Prostate gland (tissue), 2 donors: ENCODE results near the gene FBXL17. TPM values are rescaled to one million over a fixed set of nuclear protein-coding genes. Genes with fewer than 3 reads are reported as not detected.

Experiments used
- DNase-seq: peaks from one replicate; pipeline ENCODE4 v3.0.0-alpha.2; 2019; ENCODE audit warnings: low spot score
- H3K27ac ChIP-seq, 2 donors: fragments of 200-600 bp; sonication (generic); 2 replicates each; pipeline ENCODE4 v1.5.1; 2017 to 2019
- H3K27me3 ChIP-seq: fragments of 200-600 bp; sonication (generic); replicated peaks from 2 replicates; pipeline ENCODE4 v1.5.1; 2019; ENCODE audit not compliant: insufficient read depth
- H3K36me3 ChIP-seq, 2 donors: fragments of 200-600 bp; sonication (generic); 1 replicate in 1 of 2; 2 replicates in 1 of 2; pipeline versions ENCODE4 v1.5.1 to v1.8.1; 2017 to 2019
- H3K4me1 ChIP-seq: fragments of 200-600 bp; sonication (generic); replicated peaks from 2 replicates; pipeline ENCODE4 v1.5.1; 2019
- H3K4me3 ChIP-seq, 2 donors: fragments of 200-600 bp; sonication (generic); 2 replicates each; pipeline ENCODE4 v1.5.1; 2017 to 2019
- H3K9me3 ChIP-seq: fragments of 200-600 bp; sonication (generic); 2 replicates; pipeline ENCODE4 v1.5.1; 2017
- CTCF ChIP-seq, 4 experiments: fragments of 200-600 bp in 2 of 4; fragments of 450-650 bp in 2 of 4; sonication (generic) in 2 of 4; IDR thresholded peaks; 1 replicate in 3 of 4; 2 replicates in 1 of 4; pipeline ENCODE4 v1.5.1; 2016 to 2019; ENCODE audit warnings: antibody characterized with exemption in 4 of 4, mild to moderate bottlenecking in 2 of 4, moderate library complexity in 2 of 4
- POLR2A ChIP-seq: fragments of 450-650 bp; IDR thresholded peaks from one replicate; pipeline ENCODE4 v1.6.1; 2016; ENCODE audit warnings: antibody characterized with exemption, mild to moderate bottlenecking
- POLR2AphosphoS5 ChIP-seq: sonication (generic); formaldehyde crosslinking; IDR thresholded peaks from one replicate; pipeline ENCODE4 v1.6.1; 2017; ENCODE audit warnings: antibody characterized with exemption
- WGBS: methylation state at CpG from one replicate; pipeline ENCODE4 v1.1.5; 2018; 5-methylcytosine and 5-hydroxymethylcytosine counted together
- intact Hi-C: fragments of 100-400 bp; cut with DNase I; formaldehyde crosslinking; loops from one replicate; pipeline ENCODE4 v1.14.2; 2022
- total RNA-seq, 2 donors: library from RNA; depleted of rRNA; stranded (reverse); fragments of >200 nt; gene quantifications; one replicate each; pipeline ENCODE4 v1.1.0, GENCODE V29; 2016

FBXL17 gene
- total RNA-seq, 2 donors from 2014 or later = 14.8 to 30.4 TPM

- H3K27me3 ChIP-seq = no peaks in the 10 kb centered on the region
- no peak overlapping the region for H3K4me3 ChIP-seq
- H3K4me1 ChIP-seq = no peaks in the 10 kb centered on the region
- H3K36me3 ChIP-seq = no peaks in the 10 kb centered on the region
- DNase-seq = no peak
- TF ChIP-seq CTCF (IDR thresholded peaks at IDR 0.05) (no peak), POLR2AphosphoS5 (no peak), POLR2A (no peak)
- H3K9me3 ChIP-seq = no peaks in the 10 kb centered on the region
- no peak overlapping the region for H3K27ac ChIP-seq
- intact Hi-C loops = no loop called here
- WGBS = 71% methylated on average over 4 of the region's 4 CpGs
These were observed 503.2 kb downstream of the FBXL17 start for GRCh38 chr5:107878661-107879060.

- no peaks in the 10 kb centered on the region for H3K9me3 ChIP-seq
- TF ChIP-seq POLR2AphosphoS5 = no peak
- TF ChIP-seq CTCF (IDR thresholded peaks at IDR 0.05) = no peak
- TF ChIP-seq POLR2A = no peak
- no peak for DNase-seq
- no peaks in the 10 kb centered on the region for H3K4me1 ChIP-seq
- no peak overlapping the region for H3K4me3 ChIP-seq
- H3K27ac ChIP-seq = no peak overlapping the region
- H3K36me3 ChIP-seq = no peaks in the 10 kb centered on the region
- intact Hi-C loops = no loop called here
- no peaks in the 10 kb centered on the region for H3K27me3 ChIP-seq
- 68% methylated on average over 6 of the region's 6 CpGs for WGBS
These were observed 505.0 kb downstream of the FBXL17 start for GRCh38 chr5:107876906-107877305.

GRCh38 chr5:107876261-107876660, 505.6 kb downstream of the FBXL17 start:
- intact Hi-C loops = no loop called here

GRCh38 chr5:107875833-107876232, 506.1 kb downstream of the FBXL17 start:
- no peak overlapping the region for H3K27ac ChIP-seq

More at GRCh38 chr5:107876261-107876660, 505.6 kb downstream of the FBXL17 start:
- DNase-seq = no peak
- TF ChIP-seq POLR2AphosphoS5 (no peak), POLR2A (no peak), CTCF (IDR thresholded peaks at IDR 0.05) (no peak)
- WGBS = 63% methylated on average over 7 of the region's 7 CpGs
- Histone ChIP-seq H3K4me3 (no peak overlapping the region), H3K27me3 (no peaks in the 10 kb centered on the region), H3K9me3 (no peaks in the 10 kb centered on the region), H3K4me1 (no peaks in the 10 kb centered on the region), H3K27ac (no peak overlapping the region), H3K36me3 (no peaks in the 10 kb centered on the region)

More at GRCh38 chr5:107875833-107876232, 506.1 kb downstream of the FBXL17 start:
- TF ChIP-seq POLR2A (no peak), CTCF (IDR thresholded peaks at IDR 0.05) (no peak), POLR2AphosphoS5 (no peak)
- intact Hi-C loops = no loop called here
- H3K27me3 ChIP-seq = no peaks in the 10 kb centered on the region
- 84% methylated on average over 9 of the region's 9 CpGs for WGBS
- no peaks in the 10 kb centered on the region for H3K4me1 ChIP-seq
- H3K36me3 ChIP-seq = no peaks in the 10 kb centered on the region
- H3K4me3 ChIP-seq = no peak overlapping the region
- DNase-seq = no peak
- no peaks in the 10 kb centered on the region for H3K9me3 ChIP-seq
